Measurements from ENCODE around the gene VGLL4.

The VGLL4 gene

GRCh38 chr3:11605398-11605797 lies 38.3 kb downstream of the VGLL4 start:
- H3K4me3 ChIP-seq (ENCODE audit: control insufficient read depth, low read depth, low read length), result no peak overlapping the region
- TF ChIP-seq CTCF (conservative IDR thresholded peaks at IDR 0.05; ENCODE audit: control insufficient read depth, insufficient read depth, low read depth, low read length), result no peak
- DNase-seq (ENCODE audit: low read depth), result no peak

- no peak overlapping the region for H3K4me3 ChIP-seq (ENCODE audit: control insufficient read depth, low read depth, low read length)
- TF ChIP-seq CTCF (conservative IDR thresholded peaks at IDR 0.05; ENCODE audit: control insufficient read depth, insufficient read depth, low read depth, low read length), result no peak
- DNase-seq (ENCODE audit: low read depth), result peak; percentile 89
These were observed 39.4 kb downstream of the VGLL4 start for GRCh38 chr3:11604139-11604892.

- no peak for TF ChIP-seq CTCF (conservative IDR thresholded peaks at IDR 0.05; ENCODE audit: control insufficient read depth, insufficient read depth, low read depth, low read length)
- no peak overlapping the region for H3K4me3 ChIP-seq (ENCODE audit: control insufficient read depth, low read depth, low read length)
- DNase-seq (ENCODE audit: low read depth), result peak; percentile 86
These were observed 40.1 kb downstream of the VGLL4 start for GRCh38 chr3:11603628-11604027.

- DNase-seq (ENCODE audit: low read depth), result no peak
- no peak overlapping the region for H3K4me3 ChIP-seq (ENCODE audit: control insufficient read depth, low read depth, low read length)
- TF ChIP-seq CTCF (conservative IDR thresholded peaks at IDR 0.05; ENCODE audit: control insufficient read depth, insufficient read depth, low read depth, low read length), result no peak
These were observed 40.7 kb downstream of the VGLL4 start for GRCh38 chr3:11602886-11603527.

GRCh38 chr3:11602239-11602840 lies 41.4 kb downstream of the VGLL4 start:
- TF ChIP-seq CTCF (conservative IDR thresholded peaks at IDR 0.05; ENCODE audit: control insufficient read depth, insufficient read depth, low read depth, low read length), result no peak

GRCh38 chr3:11601446-11602238 lies 42.1 kb downstream of the VGLL4 start:
- no peak for TF ChIP-seq CTCF (conservative IDR thresholded peaks at IDR 0.05; ENCODE audit: control insufficient read depth, insufficient read depth, low read depth, low read length)
- no peak overlapping the region for H3K4me3 ChIP-seq (ENCODE audit: control insufficient read depth, low read depth, low read length)
- DNase-seq (ENCODE audit: low read depth), result peak; percentile 82

More at GRCh38 chr3:11602239-11602840, 41.4 kb downstream of the VGLL4 start:
- H3K4me3 ChIP-seq (ENCODE audit: control insufficient read depth, low read depth, low read length), result no peak overlapping the region
- DNase-seq (ENCODE audit: low read depth), result no peak

Data from fibroblast of mammary gland (primary cell).